MM.1S (cell line): ENCODE measurements around the gene TCTN3.

ENCODE experiments used
- CTCF ChIP-seq: fragments of 300-600 bp; sonication (generic); IDR thresholded peaks from 2 replicates; pipeline ENCODE4 v1.5.1; 2016; ENCODE audit warnings: antibody characterized with exemption, low read length, mixed read lengths
- EZH2phosphoT487 ChIP-seq: fragments of 300-600 bp; sonication (generic); IDR thresholded peaks from 2 replicates; pipeline ENCODE4 v1.6.1; 2018; ENCODE audit warnings: antibody characterized with exemption, low read length

- TF ChIP-seq CTCF (no peak), EZH2phosphoT487 (no peak)
These were observed 18.2 kb downstream of the TCTN3 start for GRCh38 chr10:95675403-95676116.
